ENCODE data around the gene SLCO1C1. TPM values are rescaled to one million over a fixed set of nuclear protein-coding genes. Genes with fewer than 3 reads are reported as not detected.
"Not testable (repeated sequence)": the region's sequence is repeated elsewhere in the genome, so short reads cannot be mapped to it uniquely, and the experiment has no call there.

SLCO1C1 gene
- total and polyA plus RNA-seq, 7 experiments from 2014 or later = not detected

- H3K4me1 Mint-ChIP-seq = no peaks in the 10 kb centered on the region
- CTCF ChIA-PET = no interaction called here
- H3K4me3 ChIP-seq (ENCODE audit: low read length) = no peak overlapping the region
These were observed 36.1 kb downstream of the SLCO1C1 start for GRCh38 chr12:20731274-20731673.

GRCh38 chr12:20740972-20741371 is 45.8 kb downstream of the SLCO1C1 start:
- ATAC-seq (no peak), DNase-seq (no peak)
- Mint-ChIP-seq H3K36me3 (no peaks in the 10 kb centered on the region), H3K9me3 (peaks cover 0 to 5% (median 2%) of the 10 kb centered on the region in 11 donors), H3K27me3 (no peaks in the 10 kb centered on the region), H3K27ac (no peak overlapping the region), H3K4me1 (no peaks in the 10 kb centered on the region), H3K4me3 (no peak overlapping the region)
- Histone ChIP-seq H3K27ac (ENCODE audit: low read depth, low read length) (no peak overlapping the region), H3K27me3 (ENCODE audit: control insufficient read depth in 2 of 2, insufficient read depth in 2 of 2, low read length in 2 of 2) (no peaks in the 10 kb centered on the region), H3K9me3 (ENCODE audit: control insufficient read depth in 2 of 3, low read length in 3 of 3) (no peaks in the 10 kb centered on the region), H3K4me1 (ENCODE audit: control insufficient read depth in 2 of 2, insufficient read depth in 2 of 2, low read length in 2 of 2) (no peaks in the 10 kb centered on the region), H3K4me3 (ENCODE audit: low read length) (no peak overlapping the region), H3K36me3 (ENCODE audit: control insufficient read depth in 2 of 3, insufficient read depth in 3 of 3, low read length in 3 of 3) (no peaks in the 10 kb centered on the region)
- intact Hi-C loops (cut with micrococcal nuclease) = no loop called here
- POLR2A ChIA-PET = no interaction called here
- CTCF ChIA-PET = no interaction called here

More at GRCh38 chr12:20731274-20731673, 36.1 kb downstream of the SLCO1C1 start:
- POLR2A ChIA-PET = no interaction called here
- H3K27me3 Mint-ChIP-seq = no peaks in the 10 kb centered on the region
- no peak overlapping the region for H3K27ac Mint-ChIP-seq
- DNase-seq (no peak), ATAC-seq (no peak)
- peaks cover 0 to 16% (median 0%) of the 10 kb centered on the region in 11 donors for H3K9me3 Mint-ChIP-seq
- Histone ChIP-seq H3K36me3 (ENCODE audit: control insufficient read depth in 2 of 3, insufficient read depth in 3 of 3, low read length in 3 of 3) (no peaks in the 10 kb centered on the region), H3K27me3 (ENCODE audit: control insufficient read depth in 2 of 2, insufficient read depth in 2 of 2, low read length in 2 of 2) (no peaks in the 10 kb centered on the region), H3K4me1 (ENCODE audit: control insufficient read depth in 2 of 2, insufficient read depth in 2 of 2, low read length in 2 of 2) (no peaks in the 10 kb centered on the region), H3K27ac (ENCODE audit: low read depth, low read length) (no peak overlapping the region), H3K9me3 (ENCODE audit: control insufficient read depth in 2 of 3, low read length in 3 of 3) (no peaks in the 10 kb centered on the region)
- H3K36me3 Mint-ChIP-seq = no peaks in the 10 kb centered on the region
- intact Hi-C loops (cut with micrococcal nuclease) = no loop called here
- no peak overlapping the region for H3K4me3 Mint-ChIP-seq

GRCh38 chr12:20748198-20748597 is 53.1 kb downstream of the SLCO1C1 start:
- no peaks in the 10 kb centered on the region for H3K27me3 ChIP-seq (ENCODE audit: control insufficient read depth in 2 of 2, insufficient read depth in 2 of 2, low read length in 2 of 2)

DNA sequence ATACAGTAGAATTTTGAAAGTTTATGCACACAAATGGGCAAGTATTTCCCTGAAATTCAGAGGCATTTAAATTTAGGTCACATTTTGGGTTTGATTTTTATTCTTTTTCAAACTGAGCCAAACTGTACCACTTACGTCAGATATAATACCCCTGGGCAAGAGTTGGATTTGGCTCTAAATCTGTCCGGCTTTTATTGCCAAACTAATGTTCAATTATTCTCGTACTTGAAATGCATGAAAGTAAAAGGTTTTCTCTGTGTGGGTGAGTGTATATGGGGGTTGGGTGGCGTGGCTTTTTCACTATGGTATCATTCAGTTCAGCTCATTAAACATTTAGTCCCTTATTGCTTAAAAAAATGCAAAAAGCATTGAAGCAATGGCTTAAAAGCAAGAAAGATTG is 55.9 kb downstream of the SLCO1C1 start:
- H3K9me3 Mint-ChIP-seq = peaks cover 0 to 9% (median 0%) of the 10 kb centered on the region in 11 donors

More at GRCh38 chr12:20748198-20748597, 53.1 kb downstream of the SLCO1C1 start:
- H3K4me1 ChIP-seq (ENCODE audit: control insufficient read depth in 2 of 2, insufficient read depth in 2 of 2, low read length in 2 of 2) = no peaks in the 10 kb centered on the region
- ATAC-seq (no peak), DNase-seq (no peak)
- H3K4me1 Mint-ChIP-seq = no peaks in the 10 kb centered on the region
- no peak overlapping the region for H3K27ac Mint-ChIP-seq
- no peaks in the 10 kb centered on the region for H3K27me3 Mint-ChIP-seq
- H3K27ac ChIP-seq (ENCODE audit: low read depth, low read length) = no peak overlapping the region
- H3K9me3 Mint-ChIP-seq = peaks cover 0 to 8% (median 2%) of the 10 kb centered on the region in 11 donors
- H3K9me3 ChIP-seq (ENCODE audit: control insufficient read depth in 2 of 3, low read length in 3 of 3) = no peaks in the 10 kb centered on the region
- no peak overlapping the region for H3K4me3 ChIP-seq (ENCODE audit: low read length)
- H3K4me3 Mint-ChIP-seq = no peak overlapping the region
- POLR2A ChIA-PET = no interaction called here
- intact Hi-C loops (cut with micrococcal nuclease) = no loop called here
- CTCF ChIA-PET = no interaction called here
- no peaks in the 10 kb centered on the region for H3K36me3 ChIP-seq (ENCODE audit: control insufficient read depth in 2 of 3, insufficient read depth in 3 of 3, low read length in 3 of 3)
- H3K36me3 Mint-ChIP-seq = no peaks in the 10 kb centered on the region

DNA sequence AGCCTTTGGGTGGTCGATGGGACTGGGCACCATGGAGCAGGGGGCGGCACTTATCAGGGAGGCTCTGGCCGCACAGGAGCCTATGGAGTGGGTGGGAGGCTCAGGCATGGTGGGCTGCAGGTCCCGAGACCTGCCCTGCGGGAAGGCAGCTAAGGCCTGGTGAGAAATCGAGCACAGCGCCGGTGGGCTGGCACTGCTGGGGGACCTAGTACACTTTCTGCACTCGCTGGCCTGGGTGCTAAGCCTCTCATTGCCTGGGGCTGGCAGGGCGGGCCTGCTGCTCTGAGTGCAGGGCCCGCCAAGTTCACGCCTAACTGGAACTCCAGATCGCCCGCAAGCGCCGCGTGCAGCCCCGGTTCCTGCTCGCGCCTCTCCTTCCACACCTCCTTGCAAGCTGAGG is 82.3 kb downstream of the SLCO1C1 start:
- H3K4me1 ChIP-seq (ENCODE audit: control insufficient read depth in 2 of 2, insufficient read depth in 2 of 2, low read length in 2 of 2) = no peaks in the 10 kb centered on the region
- Mint-ChIP-seq H3K36me3 (no peaks in the 10 kb centered on the region), H3K27ac (no peak overlapping the region), H3K4me1 (no peaks in the 10 kb centered on the region), H3K9me3 (peaks cover 0 to 28% (median 5%) of the 10 kb centered on the region in 11 donors), H3K4me3 (no peak overlapping the region), H3K27me3 (no peaks in the 10 kb centered on the region)
- no peaks in the 10 kb centered on the region for H3K27me3 ChIP-seq (ENCODE audit: control insufficient read depth in 2 of 2, insufficient read depth in 2 of 2, low read length in 2 of 2)
- POLR2A ChIA-PET = no interaction called here
- no peaks in the 10 kb centered on the region for H3K9me3 ChIP-seq (ENCODE audit: control insufficient read depth in 2 of 3, low read length in 3 of 3)
- DNase-seq (no peak), ATAC-seq (no peak)
- H3K4me3 ChIP-seq (ENCODE audit: low read length) = no peak overlapping the region
- no peaks in the 10 kb centered on the region for H3K36me3 ChIP-seq (ENCODE audit: control insufficient read depth in 2 of 3, insufficient read depth in 3 of 3, low read length in 3 of 3)
- H3K27ac ChIP-seq (ENCODE audit: low read depth, low read length) = no peak overlapping the region
- CTCF ChIA-PET = no interaction called here
- intact Hi-C loops (cut with micrococcal nuclease) = no loop called here

More for the DNA sequence above, 55.9 kb downstream of the SLCO1C1 start:
- ATAC-seq (no peak), DNase-seq (no peak)
- Histone ChIP-seq H3K27ac (ENCODE audit: low read depth, low read length) (no peak overlapping the region), H3K4me1 (ENCODE audit: control insufficient read depth in 2 of 2, insufficient read depth in 2 of 2, low read length in 2 of 2) (no peaks in the 10 kb centered on the region), H3K36me3 (ENCODE audit: control insufficient read depth in 2 of 3, insufficient read depth in 3 of 3, low read length in 3 of 3) (no peaks in the 10 kb centered on the region), H3K4me3 (ENCODE audit: low read length) (no peak overlapping the region), H3K27me3 (ENCODE audit: control insufficient read depth in 2 of 2, insufficient read depth in 2 of 2, low read length in 2 of 2) (no peaks in the 10 kb centered on the region), H3K9me3 (ENCODE audit: control insufficient read depth in 2 of 3, low read length in 3 of 3) (no peaks in the 10 kb centered on the region)
- ChIA-PET POLR2A (no interaction called here), CTCF (no interaction called here)
- Mint-ChIP-seq H3K27me3 (no peaks in the 10 kb centered on the region), H3K4me1 (no peaks in the 10 kb centered on the region), H3K4me3 (no peak overlapping the region), H3K27ac (no peak overlapping the region), H3K36me3 (no peaks in the 10 kb centered on the region)
- intact Hi-C loops (cut with micrococcal nuclease) = no loop called here

GRCh38 chr12:20778969-20779368 is 83.8 kb downstream of the SLCO1C1 start:
- peaks cover 0 to 28% (median 5%) of the 10 kb centered on the region in 11 donors for H3K9me3 Mint-ChIP-seq
- Histone ChIP-seq H3K9me3 (ENCODE audit: control insufficient read depth in 2 of 3, low read length in 3 of 3) (no peaks in the 10 kb centered on the region), H3K27me3 (ENCODE audit: control insufficient read depth in 2 of 2, insufficient read depth in 2 of 2, low read length in 2 of 2) (no peaks in the 10 kb centered on the region), H3K27ac (ENCODE audit: low read depth, low read length) (no peak overlapping the region), H3K4me3 (ENCODE audit: low read length) (no peak overlapping the region), H3K4me1 (ENCODE audit: control insufficient read depth in 2 of 2, insufficient read depth in 2 of 2, low read length in 2 of 2) (no peaks in the 10 kb centered on the region), H3K36me3 (ENCODE audit: control insufficient read depth in 2 of 3, insufficient read depth in 3 of 3, low read length in 3 of 3) (no peaks in the 10 kb centered on the region)
- ATAC-seq = no peak
- H3K4me3 Mint-ChIP-seq = no peak overlapping the region
- no peaks in the 10 kb centered on the region for H3K27me3 Mint-ChIP-seq
- POLR2A ChIA-PET = no interaction called here
- CTCF ChIA-PET = no interaction called here
- intact Hi-C loops (cut with micrococcal nuclease) = no loop called here
- H3K4me1 Mint-ChIP-seq = no peaks in the 10 kb centered on the region
- H3K36me3 Mint-ChIP-seq = no peaks in the 10 kb centered on the region
- H3K27ac Mint-ChIP-seq = no peak overlapping the region
- no peak for DNase-seq

GRCh38 chr12:20779971-20780370 is 84.8 kb downstream of the SLCO1C1 start:
- ATAC-seq; H3K27ac Mint-ChIP-seq; POLR2A ChIA-PET; DNase-seq; H3K27me3 Mint-ChIP-seq; intact Hi-C loops (cut with micrococcal nuclease); CTCF ChIA-PET; H3K4me1 ChIP-seq (ENCODE audit: control insufficient read depth in 2 of 2, insufficient read depth in 2 of 2, low read length in 2 of 2); H3K4me3 Mint-ChIP-seq; H3K27me3 ChIP-seq (ENCODE audit: control insufficient read depth in 2 of 2, insufficient read depth in 2 of 2, low read length in 2 of 2); H3K36me3 Mint-ChIP-seq; H3K9me3 ChIP-seq (ENCODE audit: control insufficient read depth in 2 of 3, low read length in 3 of 3); H3K4me1 Mint-ChIP-seq; H3K27ac ChIP-seq (ENCODE audit: low read depth, low read length); H3K4me3 ChIP-seq (ENCODE audit: low read length); H3K36me3 ChIP-seq (ENCODE audit: control insufficient read depth in 2 of 3, insufficient read depth in 3 of 3, low read length in 3 of 3): not testable (repeated sequence)
- H3K9me3 Mint-ChIP-seq = peaks cover 2 to 28% (median 7%) of the 10 kb centered on the region in 11 donors
